IPS-18a (cell line): ENCODE measurements around the gene RHO.

Experiments
- H3K27ac ChIP-seq: one replicate; pipeline ENCODE4 v1.5.1; 2013; ENCODE audit warnings: low read length
- H3K27me3 ChIP-seq: one replicate; pipeline ENCODE4 v1.6.1; 2013; ENCODE audit warnings: mild to moderate bottlenecking, low read length; ENCODE audit not compliant: control insufficient read depth, insufficient read depth
- H3K36me3 ChIP-seq: one replicate; pipeline ENCODE4 v1.6.1; 2013; ENCODE audit warnings: low read depth, low read length; ENCODE audit not compliant: control insufficient read depth
- H3K4me1 ChIP-seq: one replicate; pipeline ENCODE4 v1.6.1; 2013; ENCODE audit warnings: low read depth, low read length; ENCODE audit not compliant: control insufficient read depth
- H3K4me3 ChIP-seq: one replicate; pipeline ENCODE4 v1.5.1; 2013; ENCODE audit warnings: low read length
- H3K9ac ChIP-seq: one replicate; pipeline ENCODE4 v1.6.1; 2013; ENCODE audit warnings: mild to moderate bottlenecking, low read length, moderate library complexity
- H3K9me3 ChIP-seq: one replicate; pipeline ENCODE4 v1.6.1; 2013; ENCODE audit warnings: low read depth, low read length; ENCODE audit not compliant: control insufficient read depth

The RHO gene

DNA sequence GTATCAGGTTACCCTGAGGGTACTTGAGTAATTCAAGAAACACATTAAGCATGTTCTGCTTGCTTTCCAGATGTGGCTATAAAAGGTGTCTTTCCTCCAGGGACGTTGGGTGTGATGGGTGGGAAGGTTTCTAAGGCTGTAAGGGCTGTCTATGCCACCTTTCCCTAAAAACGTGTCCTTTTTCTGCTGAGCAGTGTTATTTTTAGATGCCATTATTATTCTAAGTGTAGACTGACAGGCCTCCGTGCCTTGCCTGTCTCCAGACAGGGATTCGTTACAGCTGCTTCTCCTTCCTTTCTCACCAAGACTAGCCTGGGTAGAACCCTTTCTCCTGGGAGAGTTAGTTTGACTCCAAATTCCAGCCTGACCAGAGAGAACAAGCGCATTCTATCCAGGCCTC, 26.8 kb upstream of the RHO start:
- H3K27me3 ChIP-seq = no peaks in the 10 kb centered on the region
- H3K27ac ChIP-seq = no peak overlapping the region
- no peaks in the 10 kb centered on the region for H3K9me3 ChIP-seq
- no peaks in the 10 kb centered on the region for H3K36me3 ChIP-seq
- H3K4me3 ChIP-seq = no peak overlapping the region
- H3K4me1 ChIP-seq = no peaks in the 10 kb centered on the region
- no peak overlapping the region for H3K9ac ChIP-seq

DNA sequence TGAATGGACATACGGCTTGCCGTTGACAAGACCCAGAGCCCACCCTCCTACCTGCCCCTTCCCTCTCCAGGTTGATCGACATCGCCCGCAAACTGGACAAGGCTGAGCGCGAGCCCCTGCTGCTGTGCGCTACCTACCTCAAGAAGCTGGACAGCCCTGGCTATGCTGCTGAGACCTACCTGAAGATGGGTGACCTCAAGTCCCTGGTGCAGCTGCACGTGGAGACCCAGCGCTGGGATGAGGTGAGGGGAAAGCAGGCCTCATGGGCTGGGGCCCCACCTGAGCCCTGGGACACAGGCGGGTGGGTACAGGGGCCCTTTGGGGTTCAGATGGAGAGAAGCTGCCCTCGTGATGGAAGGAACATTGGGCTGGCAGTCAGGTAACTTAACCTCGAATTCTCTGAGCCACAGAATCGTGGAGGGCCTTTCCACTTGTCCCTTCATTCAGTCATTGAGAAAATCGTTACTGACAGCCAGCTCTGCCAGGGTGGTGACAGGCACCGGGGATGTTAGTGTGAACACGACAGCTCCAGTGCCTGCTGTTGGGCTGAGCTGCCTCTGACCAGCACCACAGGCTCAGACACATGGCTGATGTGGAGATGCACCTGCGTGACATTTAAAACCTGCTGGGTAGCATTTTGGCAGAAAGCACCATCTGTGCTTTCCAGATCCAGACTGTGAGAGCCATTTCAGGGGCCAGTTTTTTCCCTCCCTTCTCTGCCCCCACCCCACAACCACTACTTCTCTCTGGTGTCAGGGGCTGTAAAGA, 25.6 kb upstream of the RHO start:
- no peak overlapping the region for H3K4me3 ChIP-seq
- no peak overlapping the region for H3K27ac ChIP-seq
- H3K36me3 ChIP-seq = no peaks in the 10 kb centered on the region
- no peaks in the 10 kb centered on the region for H3K4me1 ChIP-seq
- H3K27me3 ChIP-seq = no peaks in the 10 kb centered on the region
- H3K9me3 ChIP-seq = no peaks in the 10 kb centered on the region
- no peak overlapping the region for H3K9ac ChIP-seq

GRCh38 chr3:129503471-129504291, 24.8 kb upstream of the RHO start:
- H3K4me1 ChIP-seq = no peaks in the 10 kb centered on the region
- no peak overlapping the region for H3K9ac ChIP-seq
- no peaks in the 10 kb centered on the region for H3K36me3 ChIP-seq
- no peak overlapping the region for H3K27ac ChIP-seq
- H3K9me3 ChIP-seq = no peaks in the 10 kb centered on the region
- H3K4me3 ChIP-seq = no peak overlapping the region
- no peaks in the 10 kb centered on the region for H3K27me3 ChIP-seq

DNA sequence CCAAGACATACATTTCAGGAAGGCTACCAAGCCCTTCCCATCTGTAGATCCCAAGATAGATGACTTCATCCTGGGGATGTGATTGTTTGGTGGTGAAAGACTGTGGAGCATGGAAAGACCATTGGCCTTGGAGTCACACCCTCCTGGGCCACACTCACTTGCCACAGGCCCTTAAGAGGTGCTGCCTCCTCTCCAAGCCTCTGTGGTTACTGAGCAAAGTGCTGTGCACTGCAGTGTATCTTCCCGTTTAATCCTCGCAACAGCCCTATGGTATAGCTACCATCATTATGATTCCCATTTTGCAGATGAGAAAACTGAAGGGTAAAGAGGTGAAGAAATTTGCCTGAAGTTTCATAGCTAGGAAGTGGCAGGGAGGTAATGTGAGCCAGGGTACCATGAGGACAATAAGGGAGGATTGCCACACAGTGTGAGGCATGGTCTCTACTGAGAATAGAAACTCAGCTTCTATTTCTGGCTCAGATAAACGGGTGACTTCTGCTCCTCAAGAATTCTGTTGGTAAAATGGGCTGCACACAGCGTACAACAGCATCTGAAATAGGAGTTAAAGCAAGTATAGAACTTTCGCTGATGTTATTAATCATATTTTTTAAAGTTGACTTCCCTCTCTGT, 23.9 kb upstream of the RHO start:
- Histone ChIP-seq H3K4me1 (no peaks in the 10 kb centered on the region), H3K9ac (no peak overlapping the region), H3K27ac (no peak overlapping the region), H3K27me3 (no peaks in the 10 kb centered on the region), H3K4me3 (no peak overlapping the region), H3K36me3 (no peaks in the 10 kb centered on the region), H3K9me3 (no peaks in the 10 kb centered on the region)

GRCh38 chr3:129505341-129505740, 23.1 kb upstream of the RHO start:
- no peaks in the 10 kb centered on the region for H3K36me3 ChIP-seq
- H3K9ac ChIP-seq = no peak overlapping the region
- H3K9me3 ChIP-seq = no peaks in the 10 kb centered on the region
- no peak overlapping the region for H3K27ac ChIP-seq
- H3K27me3 ChIP-seq = no peaks in the 10 kb centered on the region
- H3K4me3 ChIP-seq = no peak overlapping the region
- no peaks in the 10 kb centered on the region for H3K4me1 ChIP-seq

DNA sequence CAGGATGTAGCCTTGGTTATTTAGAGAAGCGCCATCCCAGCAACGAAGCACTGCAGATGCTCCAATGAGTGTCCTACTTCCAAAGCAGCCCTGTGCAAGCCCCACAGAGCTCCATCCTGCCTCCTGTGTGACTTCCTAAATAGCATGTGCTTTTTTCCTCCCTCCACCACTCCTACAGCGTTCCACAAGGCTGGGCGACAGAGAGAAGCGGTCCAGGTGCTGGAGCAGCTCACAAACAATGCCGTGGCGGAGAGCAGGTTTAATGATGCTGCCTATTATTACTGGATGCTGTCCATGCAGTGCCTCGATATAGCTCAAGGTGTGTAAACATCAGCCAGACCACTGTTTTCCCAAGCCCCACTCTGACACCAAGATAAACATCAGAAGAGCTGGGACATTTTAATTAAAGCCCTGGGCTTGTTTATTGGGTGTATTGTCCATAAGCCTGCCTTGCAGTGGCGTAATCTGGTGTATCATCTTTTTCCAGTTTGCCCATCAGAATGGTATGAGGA, 22.2 kb upstream of the RHO start:
- Histone ChIP-seq H3K9me3 (no peaks in the 10 kb centered on the region), H3K4me1 (no peaks in the 10 kb centered on the region), H3K4me3 (no peak overlapping the region), H3K36me3 (no peaks in the 10 kb centered on the region), H3K27me3 (no peaks in the 10 kb centered on the region), H3K9ac (no peak overlapping the region), H3K27ac (no peak overlapping the region)

DNA sequence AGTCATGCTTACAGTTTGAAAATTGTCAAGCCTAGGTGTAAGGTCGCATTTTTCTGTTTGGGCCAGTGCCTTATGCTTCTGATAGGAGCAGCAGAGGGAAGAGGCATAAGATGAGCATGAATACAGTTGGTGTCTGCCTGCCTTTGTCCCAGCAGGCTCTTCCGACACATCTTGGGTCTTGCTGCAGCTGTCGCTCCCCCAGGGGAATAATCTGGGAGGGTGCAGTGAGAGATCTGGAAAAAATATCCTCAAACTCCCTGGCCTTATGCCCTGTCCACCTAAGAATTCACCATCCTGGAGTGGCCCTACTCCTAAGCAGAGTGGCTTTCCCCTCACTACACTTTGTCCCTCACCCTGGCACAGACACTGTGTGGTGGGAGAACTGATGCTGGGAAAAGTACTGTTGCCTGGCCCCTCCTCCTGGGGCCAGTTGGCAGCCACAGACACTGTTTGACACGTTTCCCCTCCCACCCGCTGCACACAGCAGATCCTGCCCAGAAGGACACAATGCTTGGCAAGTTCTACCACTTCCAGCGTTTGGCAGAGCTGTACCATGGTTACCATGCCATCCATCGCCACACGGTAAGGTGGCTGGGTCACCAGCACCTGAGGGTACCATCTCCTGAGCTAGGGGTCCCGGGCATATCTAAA, 21.1 kb upstream of the RHO start:
- Histone ChIP-seq H3K9ac (no peak overlapping the region), H3K9me3 (no peaks in the 10 kb centered on the region), H3K27ac (no peak overlapping the region), H3K36me3 (peaks cover under 1% of the 10 kb centered on the region), H3K27me3 (no peaks in the 10 kb centered on the region), H3K4me3 (no peak overlapping the region), H3K4me1 (no peaks in the 10 kb centered on the region)

GRCh38 chr3:129512595-129512994, 15.8 kb upstream of the RHO start:
- H3K36me3 ChIP-seq = peaks cover 3% of the 10 kb centered on the region
- no peaks in the 10 kb centered on the region for H3K27me3 ChIP-seq
- H3K4me3 ChIP-seq = no peak overlapping the region
- H3K4me1 ChIP-seq = no peaks in the 10 kb centered on the region
- no peak overlapping the region for H3K27ac ChIP-seq
- no peaks in the 10 kb centered on the region for H3K9me3 ChIP-seq
- no peak overlapping the region for H3K9ac ChIP-seq

- Histone ChIP-seq H3K4me3 (no peak overlapping the region), H3K9me3 (no peaks in the 10 kb centered on the region), H3K4me1 (no peaks in the 10 kb centered on the region), H3K27me3 (no peaks in the 10 kb centered on the region), H3K36me3 (peaks cover 3% of the 10 kb centered on the region), H3K9ac (no peak overlapping the region), H3K27ac (no peak overlapping the region)
These were observed 14.7 kb upstream of the RHO start for GRCh38 chr3:129513705-129514104.

DNA sequence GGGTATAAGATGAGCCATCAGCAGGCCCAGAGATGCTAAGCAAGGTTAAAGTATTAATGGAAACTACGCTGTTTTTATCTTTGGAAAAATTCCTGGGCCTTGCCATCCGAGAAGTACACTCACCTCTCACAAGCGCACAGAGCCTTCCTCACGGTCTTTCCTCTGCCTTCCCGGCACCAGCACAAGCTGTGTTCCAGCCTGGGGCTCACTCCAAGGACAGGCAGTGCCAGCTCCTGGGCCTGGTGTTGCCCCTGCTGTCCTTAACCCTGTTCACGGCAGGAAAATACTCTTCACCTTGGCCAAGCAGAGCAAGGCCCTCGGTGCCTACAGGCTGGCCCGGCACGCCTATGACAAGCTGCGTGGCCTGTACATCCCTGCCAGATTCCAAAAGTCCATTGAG, 14.3 kb upstream of the RHO start:
- H3K27ac ChIP-seq = no peak overlapping the region
- no peaks in the 10 kb centered on the region for H3K9me3 ChIP-seq
- H3K27me3 ChIP-seq = no peaks in the 10 kb centered on the region
- no peak overlapping the region for H3K4me3 ChIP-seq
- H3K9ac ChIP-seq = no peak overlapping the region
- H3K36me3 ChIP-seq = peaks cover 3% of the 10 kb centered on the region
- no peaks in the 10 kb centered on the region for H3K4me1 ChIP-seq

- no peak overlapping the region for H3K4me3 ChIP-seq
These were observed 13.9 kb upstream of the RHO start for GRCh38 chr3:129514563-129514962.

More at GRCh38 chr3:129514563-129514962, 13.9 kb upstream of the RHO start:
- H3K4me1 ChIP-seq = no peaks in the 10 kb centered on the region
- no peak overlapping the region for H3K9ac ChIP-seq
- H3K9me3 ChIP-seq = no peaks in the 10 kb centered on the region
- peaks cover 3% of the 10 kb centered on the region for H3K36me3 ChIP-seq
- no peaks in the 10 kb centered on the region for H3K27me3 ChIP-seq
- H3K27ac ChIP-seq = no peak overlapping the region
